GM21515 (cell line): Measurements from ENCODE around the gene MMP1.
A peak's percentile ranks its signal among the peaks of the same experiment; 100 is the strongest.

ENCODE experiments used
- ATAC-seq: cut with Tn5 transposase; IDR thresholded peaks from one replicate; pipeline ENCODE4 v1.9.1; 2021; ENCODE audit not compliant: unreplicated experiment

Gene MMP1

GRCh38 chr11:102807921-102808320, 10.0 kb upstream of the MMP1 start:
- ATAC-seq, result peak; percentile 77

GRCh38 chr11:102806296-102806695, 8.3 kb upstream of the MMP1 start:
- ATAC-seq, result no peak

- ATAC-seq, result no peak
Observed at GRCh38 chr11:102802341-102802740, 4.4 kb upstream of the MMP1 start.

- no peak for ATAC-seq
Observed at GRCh38 chr11:102800767-102801166, 2.8 kb upstream of the MMP1 start.

- no peak for ATAC-seq
Observed at GRCh38 chr11:102799681-102800340, 1.9 kb upstream of the MMP1 start.

- ATAC-seq, result peak; percentile 71
Observed at GRCh38 chr11:102794382-102794781, 3.6 kb downstream of the MMP1 start.

- no peak for ATAC-seq
Observed at GRCh38 chr11:102793677-102794290, 4.2 kb downstream of the MMP1 start.

- ATAC-seq, result no peak
Observed at GRCh38 chr11:102792604-102793003, 5.4 kb downstream of the MMP1 start.

- ATAC-seq, result no peak
Observed at GRCh38 chr11:102791271-102792036, 6.5 kb downstream of the MMP1 start.

GRCh38 chr11:102788334-102788995, 9.5 kb downstream of the MMP1 start:
- no peak for ATAC-seq

- no peak for ATAC-seq
Observed at GRCh38 chr11:102784380-102784779, 13.6 kb downstream of the MMP1 start.

- ATAC-seq, result no peak
Observed at GRCh38 chr11:102783720-102784119, 14.2 kb downstream of the MMP1 start.

GRCh38 chr11:102783016-102783415, 14.9 kb downstream of the MMP1 start:
- ATAC-seq, result no peak

GRCh38 chr11:102781676-102782075, 16.3 kb downstream of the MMP1 start:
- no peak for ATAC-seq

GRCh38 chr11:102780491-102780918, 17.5 kb downstream of the MMP1 start, which contains the start of gene MMP10:
TSS of gene MMP10 (minus strand) at chr11:102780628. CDS start at chr11:102780591, 37 bp downstream.
- ATAC-seq, result no peak

GRCh38 chr11:102776454-102776853, 21.5 kb downstream of the MMP1 start:
- ATAC-seq, result no peak

- no peak for ATAC-seq
Observed at GRCh38 chr11:102773386-102773785, 24.6 kb downstream of the MMP1 start.

- ATAC-seq, result no peak
Observed at GRCh38 chr11:102771351-102771750, 26.6 kb downstream of the MMP1 start.

GRCh38 chr11:102770191-102770590, 27.8 kb downstream of the MMP1 start:
- no peak for ATAC-seq

- ATAC-seq, result no peak
Observed at GRCh38 chr11:102767800-102768199, 30.2 kb downstream of the MMP1 start.

- ATAC-seq, result no peak
Observed at GRCh38 chr11:102763440-102763839, 34.5 kb downstream of the MMP1 start.
